Activated CD4-positive, alpha-beta memory T cell treated with anti-CD3 and anti-CD28 coated beads, Interleukin-2, amount 10 ng/mL, durations not matched to agents 7 days and 5 days (primary cell): ENCODE measurements around the gene HES4. TPM values are rescaled to one million over a fixed set of nuclear protein-coding genes. Genes with fewer than 3 reads are reported as not detected.

Experiments
- CTCF ChIA-PET: fragments of 350-600 bp; sonication (Branson Sonifier 250); formaldehyde crosslinking; loops from one replicate; lab custom pipeline; 2021; ENCODE audit warnings: antibody characterized with exemption, inconsistent platforms; lab: Charles Lee
- POLR2A ChIA-PET: fragments of 350-600 bp; sonication (Branson Sonifier 250); formaldehyde crosslinking; loops from one replicate; lab custom pipeline; 2021; ENCODE audit warnings: antibody characterized with exemption; lab: Charles Lee
- DNase-seq: peaks from one replicate; pipeline ENCODE4 v3.0.0-alpha.2; 2020
- H3K27ac Mint-ChIP-seq: one replicate; pipeline ENCODE4 v1.8.0; 2021; ENCODE audit warnings: mild to moderate bottlenecking, mixed read lengths
- H3K27me3 Mint-ChIP-seq: one replicate; pipeline ENCODE4 v1.8.0; 2021; ENCODE audit warnings: mixed read lengths
- H3K36me3 Mint-ChIP-seq: one replicate; pipeline ENCODE4 v1.8.0; 2021; ENCODE audit warnings: low read depth, mixed read lengths
- H3K4me1 Mint-ChIP-seq: one replicate; pipeline ENCODE4 v1.8.0; 2021; ENCODE audit warnings: mixed read lengths
- H3K4me3 Mint-ChIP-seq: one replicate; pipeline ENCODE4 v1.8.0; 2021; ENCODE audit warnings: mild to moderate bottlenecking, mixed read lengths
- H3K9me3 Mint-ChIP-seq: one replicate; pipeline ENCODE4 v1.8.0; 2021; ENCODE audit warnings: mixed read lengths
- total RNA-seq, 2 experiments: library from RNA; stranded (reverse); gene quantifications; one replicate each; pipeline ENCODE4 v1.2.3, GENCODE V29; 2021

The HES4 gene
- under 1 TPM in 1 of 2 experiments, not detected in 1; 0.23 TPM for total RNA-seq

- H3K9me3 Mint-ChIP-seq, result no peaks in the 10 kb centered on the region
- H3K27me3 Mint-ChIP-seq, result peaks cover 44% of the 10 kb centered on the region
- peak; percentile 61 for DNase-seq
- H3K4me3 Mint-ChIP-seq, result peak within 1 kb of the TSS; percentile 53
- ChIA-PET CTCF (interaction anchor here (0.7 kb wide), 1 partner anchor 23 kb away, joined by 3 read pairs; no protein-coding TSS in a partner anchor), POLR2A (interaction anchor here (1.1 kb wide), 1 partner anchor 14 kb away, joined by 4 read pairs; the partner anchor contains the start of gene ISG15)
- H3K27ac Mint-ChIP-seq, result peak within 1 kb of the TSS; percentile 16
- H3K36me3 Mint-ChIP-seq, result no peaks in the 10 kb centered on the region
- peaks cover 13% of the 10 kb centered on the region for H3K4me1 Mint-ChIP-seq
Measured at GRCh38 chr1:999725-1000356, at the start of gene HES4. TSS of gene HES4 (minus strand) at chr1:1000097. CDS start at chr1:999973, 124 bp downstream.

GRCh38 chr1:1048765-1049164, 48.9 kb upstream of the HES4 start:
- CTCF ChIA-PET, result no interaction called here
- Mint-ChIP-seq H3K27me3 (no peaks in the 10 kb centered on the region), H3K4me1 (no peaks in the 10 kb centered on the region), H3K27ac (no peak overlapping the region), H3K9me3 (peaks cover 8% of the 10 kb centered on the region), H3K4me3 (no peak overlapping the region), H3K36me3 (peaks cover 9% of the 10 kb centered on the region)
- no peak for DNase-seq
- POLR2A ChIA-PET, result no interaction called here

GRCh38 chr1:1047963-1048362, 48.1 kb upstream of the HES4 start:
- Mint-ChIP-seq H3K36me3 (peaks cover 9% of the 10 kb centered on the region), H3K9me3 (peaks cover 8% of the 10 kb centered on the region), H3K4me1 (no peaks in the 10 kb centered on the region), H3K27ac (no peak overlapping the region), H3K4me3 (no peak overlapping the region), H3K27me3 (no peaks in the 10 kb centered on the region)
- POLR2A ChIA-PET, result no interaction called here
- DNase-seq, result no peak
- CTCF ChIA-PET, result no interaction called here

GRCh38 chr1:1047407-1047806, 47.5 kb upstream of the HES4 start:
- ChIA-PET POLR2A (no interaction called here), CTCF (no interaction called here)
- Mint-ChIP-seq H3K27me3 (no peaks in the 10 kb centered on the region), H3K36me3 (peaks cover 5% of the 10 kb centered on the region), H3K4me1 (no peaks in the 10 kb centered on the region), H3K4me3 (no peak overlapping the region), H3K9me3 (peaks cover 3% of the 10 kb centered on the region), H3K27ac (no peak overlapping the region)
- no peak for DNase-seq

- no peaks in the 10 kb centered on the region for H3K4me1 Mint-ChIP-seq
- no peaks in the 10 kb centered on the region for H3K36me3 Mint-ChIP-seq
- CTCF ChIA-PET, result no interaction called here
- POLR2A ChIA-PET, result no interaction called here
- H3K27ac Mint-ChIP-seq, result no peak overlapping the region
- no peaks in the 10 kb centered on the region for H3K27me3 Mint-ChIP-seq
- no peak for DNase-seq
- H3K4me3 Mint-ChIP-seq, result no peak overlapping the region
- no peaks in the 10 kb centered on the region for H3K9me3 Mint-ChIP-seq
Measured at GRCh38 chr1:1046767-1047166, 46.9 kb upstream of the HES4 start.

- Mint-ChIP-seq H3K36me3 (no peaks in the 10 kb centered on the region), H3K27me3 (no peaks in the 10 kb centered on the region), H3K4me3 (no peak overlapping the region), H3K4me1 (no peaks in the 10 kb centered on the region), H3K27ac (no peak overlapping the region), H3K9me3 (no peaks in the 10 kb centered on the region)
- DNase-seq, result no peak
- POLR2A ChIA-PET, result no interaction called here
- CTCF ChIA-PET, result no interaction called here
Measured at GRCh38 chr1:1046243-1046642, 46.3 kb upstream of the HES4 start.

- peaks cover 2% of the 10 kb centered on the region for H3K4me1 Mint-ChIP-seq
- ChIA-PET POLR2A (no interaction called here), CTCF (no interaction called here)
- no peak overlapping the region for H3K27ac Mint-ChIP-seq
- H3K27me3 Mint-ChIP-seq, result no peaks in the 10 kb centered on the region
- H3K9me3 Mint-ChIP-seq, result no peaks in the 10 kb centered on the region
- H3K36me3 Mint-ChIP-seq, result no peaks in the 10 kb centered on the region
- H3K4me3 Mint-ChIP-seq, result no peak overlapping the region
- no peak for DNase-seq
Measured at GRCh38 chr1:1045129-1045528, 45.2 kb upstream of the HES4 start.

- ChIA-PET CTCF (no interaction called here), POLR2A (no interaction called here)
- peaks cover 2% of the 10 kb centered on the region for H3K27me3 Mint-ChIP-seq
- peaks cover 6% of the 10 kb centered on the region for H3K4me1 Mint-ChIP-seq
- H3K9me3 Mint-ChIP-seq, result no peaks in the 10 kb centered on the region
- H3K27ac Mint-ChIP-seq, result no peak overlapping the region
- no peaks in the 10 kb centered on the region for H3K36me3 Mint-ChIP-seq
- H3K4me3 Mint-ChIP-seq, result no peak overlapping the region
- DNase-seq, result no peak
Measured at GRCh38 chr1:1044455-1045078, 44.7 kb upstream of the HES4 start.

- CTCF ChIA-PET, result no interaction called here
- Mint-ChIP-seq H3K27ac (no peak overlapping the region), H3K4me1 (peaks cover 13% of the 10 kb centered on the region)
Measured at GRCh38 chr1:1043921-1044320, 44.0 kb upstream of the HES4 start.

GRCh38 chr1:1043411-1043810, 43.5 kb upstream of the HES4 start:
- ChIA-PET POLR2A (no interaction called here), CTCF (no interaction called here)
- H3K9me3 Mint-ChIP-seq, result no peaks in the 10 kb centered on the region
- peaks cover 18% of the 10 kb centered on the region for H3K4me1 Mint-ChIP-seq
- DNase-seq, result no peak
- H3K27ac Mint-ChIP-seq, result no peak overlapping the region
- H3K27me3 Mint-ChIP-seq, result peaks cover 13% of the 10 kb centered on the region
- no peak overlapping the region for H3K4me3 Mint-ChIP-seq
- H3K36me3 Mint-ChIP-seq, result no peaks in the 10 kb centered on the region

More at GRCh38 chr1:1043921-1044320, 44.0 kb upstream of the HES4 start:
- POLR2A ChIA-PET, result no interaction called here
- Mint-ChIP-seq H3K4me3 (no peak overlapping the region), H3K27me3 (peaks cover 8% of the 10 kb centered on the region), H3K36me3 (no peaks in the 10 kb centered on the region), H3K9me3 (no peaks in the 10 kb centered on the region)
- DNase-seq, result no peak

GRCh38 chr1:1042835-1043234, 42.9 kb upstream of the HES4 start:
- H3K4me1 Mint-ChIP-seq, result peaks cover 19% of the 10 kb centered on the region
- H3K9me3 Mint-ChIP-seq, result no peaks in the 10 kb centered on the region
- no peak overlapping the region for H3K27ac Mint-ChIP-seq
- no peaks in the 10 kb centered on the region for H3K36me3 Mint-ChIP-seq
- POLR2A ChIA-PET, result no interaction called here
- H3K27me3 Mint-ChIP-seq, result peaks cover 14% of the 10 kb centered on the region
- DNase-seq, result no peak
- H3K4me3 Mint-ChIP-seq, result no peak overlapping the region
- CTCF ChIA-PET, result no interaction called here

GRCh38 chr1:1041873-1042272, 42.0 kb upstream of the HES4 start:
- Mint-ChIP-seq H3K4me3 (no peak overlapping the region), H3K36me3 (no peaks in the 10 kb centered on the region), H3K27ac (no peak overlapping the region), H3K9me3 (no peaks in the 10 kb centered on the region), H3K4me1 (peaks cover 19% of the 10 kb centered on the region), H3K27me3 (peaks cover 19% of the 10 kb centered on the region)
- ChIA-PET CTCF (no interaction called here), POLR2A (interaction anchor here (2.0 kb wide), 1 partner anchor 19 kb away, joined by 9 read pairs; no protein-coding TSS in a partner anchor)
- no peak for DNase-seq

- no peaks in the 10 kb centered on the region for H3K9me3 Mint-ChIP-seq
- CTCF ChIA-PET, result interaction anchor here (0.6 to 2.2 kb wide), 6 partner anchors 10 to 249 kb away, joined by 3 to 7 read pairs (median 3); partner anchors contain the start of genes B3GALT6 and SDF4
- no peak for DNase-seq
- peaks cover 19% of the 10 kb centered on the region for H3K4me1 Mint-ChIP-seq
- H3K27me3 Mint-ChIP-seq, result peaks cover 19% of the 10 kb centered on the region
- no peak overlapping the region for H3K27ac Mint-ChIP-seq
- no peak overlapping the region for H3K4me3 Mint-ChIP-seq
- POLR2A ChIA-PET, result interaction anchor here (0.7 to 3.1 kb wide), 8 partner anchors 18 to 191 kb away, joined by 3 to 25 read pairs (median 4); partner anchors contain the start of genes B3GALT6, ISG15 and SDF4
- no peaks in the 10 kb centered on the region for H3K36me3 Mint-ChIP-seq
Measured at GRCh38 chr1:1041092-1041523, 41.2 kb upstream of the HES4 start.
